Ureter (tissue), 1 donor: ENCODE measurements around the gene CDH23. TPM values are rescaled to one million over a fixed set of nuclear protein-coding genes. Genes with fewer than 3 reads are reported as not detected.

ENCODE experiments used
- DNase-seq: peaks from one replicate; pipeline ENCODE4 v3.0.0-alpha.2; 2020; ENCODE audit warnings: low spot score
- total RNA-seq: library from RNA; stranded (reverse); gene quantifications from one replicate; pipeline ENCODE4 v1.2.4, GENCODE V29; 2023
- donor health status: DM: yes; HTN: yes; CAD: no.

The CDH23 gene
- total RNA-seq, 1 donor from 2014 or later: 79.3 TPM

- DNase-seq: no peak
Measured at GRCh38 chr10:71743089-71743838, 346.5 kb downstream of the CDH23 start.

- no peak for DNase-seq
Measured at GRCh38 chr10:71743866-71744265, 347.1 kb downstream of the CDH23 start.

GRCh38 chr10:71744897-71745663, 348.4 kb downstream of the CDH23 start:
- DNase-seq: no peak

GRCh38 chr10:71745664-71746250, 349.0 kb downstream of the CDH23 start:
- no peak for DNase-seq

- peak; percentile 71 for DNase-seq
Measured at GRCh38 chr10:71746344-71747037, 349.8 kb downstream of the CDH23 start.

GRCh38 chr10:71747039-71747531, 350.4 kb downstream of the CDH23 start:
- no peak for DNase-seq

GRCh38 chr10:71747551-71748523, 351.1 kb downstream of the CDH23 start:
- DNase-seq: no peak

- DNase-seq: no peak
Measured at GRCh38 chr10:71748671-71749191, 352.0 kb downstream of the CDH23 start.

- DNase-seq: no peak
Measured at GRCh38 chr10:71749396-71749795, 352.7 kb downstream of the CDH23 start.

- no peak for DNase-seq
Measured at GRCh38 chr10:71750124-71750841, 353.6 kb downstream of the CDH23 start.

- no peak for DNase-seq
Measured at GRCh38 chr10:71750986-71751385, 354.3 kb downstream of the CDH23 start.

GRCh38 chr10:71751515-71752224, 354.9 kb downstream of the CDH23 start:
- DNase-seq: no peak

GRCh38 chr10:71752391-71753090, 355.8 kb downstream of the CDH23 start:
- DNase-seq: no peak

GRCh38 chr10:71753091-71753959, 356.6 kb downstream of the CDH23 start:
- DNase-seq: no peak

GRCh38 chr10:71753960-71754505, 357.3 kb downstream of the CDH23 start:
- no peak for DNase-seq

GRCh38 chr10:71754562-71754961, 357.8 kb downstream of the CDH23 start:
- DNase-seq: no peak

GRCh38 chr10:71755179-71755879, 358.6 kb downstream of the CDH23 start:
- no peak for DNase-seq
